CD4-positive, alpha-beta T cell treated with Interferon alpha-2 for 1 hour (primary cell): ENCODE measurements around the gene FAM78B.

ENCODE experiments used
- DNase-seq, 2 donors: peaks; one replicate each; pipeline ENCODE4 v3.0.0-alpha.2; 2020 to 2022

The FAM78B gene

DNA sequence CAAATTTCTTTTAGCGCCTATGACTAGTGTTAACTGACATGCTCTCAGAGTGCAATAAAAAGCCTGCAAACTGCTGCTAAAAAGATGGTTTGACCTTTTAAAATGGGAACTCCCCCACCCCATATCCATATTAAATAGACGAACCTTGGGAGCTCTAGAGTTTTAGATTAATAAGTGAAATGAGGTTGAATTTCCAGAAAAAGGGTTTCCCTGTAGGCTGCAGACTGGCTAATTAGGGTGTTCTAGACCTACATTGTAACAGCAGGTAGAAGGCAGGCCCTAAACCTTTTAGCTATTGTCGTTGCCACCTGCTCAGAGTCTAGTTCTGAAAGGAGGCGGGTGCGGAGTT lies 2.2 kb downstream of the FAM78B start:
- no peak for DNase-seq

DNA sequence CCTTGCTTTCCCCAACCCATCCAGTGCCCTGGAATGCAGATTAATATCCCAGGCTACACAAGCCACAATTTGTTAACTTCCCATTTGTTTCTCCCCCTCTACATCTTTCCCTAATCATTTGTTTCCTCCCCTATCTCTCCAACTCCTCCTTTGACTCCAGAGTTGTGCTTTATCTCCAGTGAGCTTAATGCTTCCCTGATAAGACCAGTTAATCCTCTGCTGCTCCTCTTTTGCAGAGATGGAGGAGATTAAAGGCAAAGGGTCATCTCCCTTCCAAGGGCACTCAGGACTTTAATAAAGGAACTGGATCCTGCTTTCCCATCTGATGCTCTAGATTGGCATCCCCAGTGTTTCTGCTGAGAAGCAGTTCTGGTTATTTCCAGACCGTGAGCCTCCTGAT lies 7.1 kb downstream of the FAM78B start:
- DNase-seq = no peak

DNA sequence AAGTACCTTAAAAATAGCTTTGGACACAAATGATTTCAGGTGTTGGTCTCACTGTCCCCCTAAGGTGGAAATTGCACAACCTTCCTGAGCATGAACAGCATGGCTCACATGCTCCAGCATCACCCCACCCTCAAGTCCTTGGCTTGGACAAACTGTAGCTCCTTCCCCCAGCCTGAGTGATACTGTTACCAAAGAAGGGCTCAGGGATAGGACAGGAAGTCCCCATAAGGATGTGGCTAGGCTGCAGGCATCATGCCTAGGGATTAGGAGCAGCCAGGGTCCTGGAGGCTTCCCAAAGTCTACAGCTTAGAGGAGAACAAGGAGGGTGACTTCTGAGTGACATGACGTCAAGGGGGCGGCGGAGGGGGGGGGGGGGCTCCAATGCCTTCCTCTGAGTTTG lies 10.1 kb downstream of the FAM78B start:
- no peak for DNase-seq

DNA sequence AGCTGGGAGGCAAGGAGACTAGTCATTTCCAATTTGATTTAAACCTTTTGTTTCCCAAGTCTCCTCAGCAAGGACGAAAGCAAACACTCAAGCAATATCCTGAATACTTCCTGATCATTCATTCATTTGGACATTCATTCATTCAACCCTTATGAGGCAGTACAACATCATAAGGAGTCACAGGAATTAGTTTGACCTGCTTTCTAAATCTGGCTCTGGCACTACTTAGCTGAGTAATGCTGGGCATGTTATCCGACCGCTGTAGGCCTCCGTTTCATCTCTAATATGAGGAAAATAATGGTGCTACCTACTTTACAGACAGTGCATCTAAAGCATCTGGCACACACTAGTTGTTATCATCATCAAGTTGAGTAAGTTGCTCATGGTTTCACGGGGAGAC lies 11.7 kb downstream of the FAM78B start:
- DNase-seq = no peak

DNA sequence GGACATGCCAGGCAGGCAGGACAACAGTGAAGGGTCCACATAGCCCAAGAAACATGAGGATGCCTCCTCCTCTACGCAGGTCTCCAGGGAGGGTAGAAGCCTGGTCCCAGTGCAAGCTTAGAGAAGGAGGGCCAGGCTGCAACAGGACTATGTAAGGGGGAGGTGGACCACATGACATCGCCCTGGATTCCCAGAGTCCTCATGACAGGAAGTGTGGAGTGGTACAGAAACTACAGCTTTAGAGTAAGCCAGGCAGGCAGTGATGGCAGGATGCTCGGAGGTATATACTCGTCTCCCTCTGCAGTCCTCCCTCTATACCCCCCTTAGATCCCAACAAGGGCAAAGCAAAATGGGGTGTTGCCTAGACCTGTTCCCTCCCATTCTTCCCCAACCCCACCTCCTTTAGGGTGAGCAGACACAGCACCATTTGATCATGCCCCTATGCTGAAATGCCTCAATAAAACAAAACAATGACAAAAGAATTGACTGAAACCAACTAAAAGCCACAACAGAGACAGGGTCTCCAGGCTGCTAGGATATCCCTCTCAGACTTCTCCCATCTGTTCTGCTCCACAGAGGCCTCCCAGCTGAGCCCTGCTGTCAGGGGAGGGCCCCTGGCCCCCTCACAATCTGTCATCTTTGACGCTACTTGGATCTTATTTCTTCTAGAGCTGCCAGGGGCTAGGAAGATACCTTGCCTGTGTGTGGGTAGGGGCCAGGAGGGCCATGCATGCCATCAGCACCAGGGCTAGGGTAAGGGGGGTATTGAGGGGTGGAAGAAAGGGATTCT lies 13.1 kb downstream of the FAM78B start:
- DNase-seq = no peak

DNA sequence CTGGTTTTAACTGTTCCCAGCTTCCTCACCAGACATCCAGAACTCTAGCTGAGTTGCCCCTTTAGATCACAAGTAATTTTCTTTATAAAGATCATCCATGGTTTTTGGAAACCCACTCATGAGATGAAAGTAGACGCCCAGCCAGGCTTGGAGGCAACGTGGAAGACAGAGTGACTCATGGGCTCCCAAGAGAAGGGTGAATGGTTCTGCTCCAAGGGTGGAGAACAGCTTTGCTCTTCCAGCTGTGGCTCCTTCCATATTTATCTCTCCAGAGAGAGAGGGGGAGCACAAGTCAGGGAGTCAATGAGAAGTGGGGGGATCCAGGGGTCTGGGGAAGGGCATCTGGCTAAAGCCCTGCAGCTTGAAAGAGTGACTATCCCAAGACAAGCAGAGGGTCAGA lies 13.8 kb downstream of the FAM78B start:
- no peak for DNase-seq

DNA sequence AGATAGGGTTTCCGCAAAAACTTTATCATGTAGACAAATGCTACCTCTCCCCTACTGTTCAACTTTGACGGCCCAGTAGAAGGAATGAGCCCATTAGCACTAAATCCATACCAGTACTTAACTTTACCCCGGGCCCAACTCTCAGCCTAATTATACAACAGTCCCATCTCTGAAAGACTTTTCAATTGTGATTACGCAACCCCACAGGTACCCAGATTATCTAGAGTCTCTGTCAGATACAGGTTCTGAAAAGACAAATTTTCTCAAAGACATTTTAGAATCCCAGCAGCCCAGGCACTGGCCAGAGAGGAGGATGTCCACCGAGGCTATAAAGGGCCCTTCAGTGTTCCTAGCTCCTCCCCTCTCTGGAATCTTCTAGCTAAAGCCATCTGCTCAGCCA lies 15.0 kb downstream of the FAM78B start:
- DNase-seq = no peak

DNA sequence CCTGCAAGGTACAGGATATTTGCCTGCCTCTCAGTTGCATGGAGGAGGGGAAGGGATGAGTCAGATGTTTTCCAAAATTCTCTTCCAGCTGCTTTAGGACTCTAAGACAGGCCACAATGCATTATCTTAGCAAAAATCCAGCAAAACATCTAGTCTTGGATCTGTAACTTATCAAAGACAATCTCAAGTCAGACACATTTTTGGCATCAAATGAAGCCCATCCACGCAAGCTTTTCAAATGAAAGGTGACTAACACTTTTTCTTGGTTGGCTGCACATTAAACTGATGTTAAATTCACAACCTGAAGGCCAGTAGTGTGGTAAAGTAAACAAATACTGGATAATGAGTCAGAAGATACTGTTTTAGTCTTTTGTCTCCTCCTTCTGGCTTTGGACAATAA lies 21.3 kb downstream of the FAM78B start:
- no peak for DNase-seq

DNA sequence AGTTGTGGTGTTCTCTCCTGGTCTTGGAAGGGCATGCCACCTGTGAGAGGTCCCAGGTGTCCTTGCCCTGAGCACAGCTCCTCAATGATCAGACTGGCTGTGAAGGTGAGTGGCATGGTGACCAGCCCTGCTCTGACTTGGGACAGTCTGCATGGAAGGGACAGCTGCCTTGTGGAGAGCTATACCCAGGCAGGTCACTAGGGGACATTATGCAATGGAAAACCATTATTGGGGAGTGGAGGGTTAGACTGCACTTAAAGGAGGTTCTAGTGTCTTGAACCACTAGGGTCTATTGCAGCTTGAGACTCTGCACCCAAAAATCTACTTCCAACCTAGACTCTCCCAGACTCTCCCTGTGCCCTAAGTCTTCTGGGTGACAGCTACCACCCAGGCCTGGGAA lies 24.8 kb downstream of the FAM78B start:
- no peak for DNase-seq

DNA sequence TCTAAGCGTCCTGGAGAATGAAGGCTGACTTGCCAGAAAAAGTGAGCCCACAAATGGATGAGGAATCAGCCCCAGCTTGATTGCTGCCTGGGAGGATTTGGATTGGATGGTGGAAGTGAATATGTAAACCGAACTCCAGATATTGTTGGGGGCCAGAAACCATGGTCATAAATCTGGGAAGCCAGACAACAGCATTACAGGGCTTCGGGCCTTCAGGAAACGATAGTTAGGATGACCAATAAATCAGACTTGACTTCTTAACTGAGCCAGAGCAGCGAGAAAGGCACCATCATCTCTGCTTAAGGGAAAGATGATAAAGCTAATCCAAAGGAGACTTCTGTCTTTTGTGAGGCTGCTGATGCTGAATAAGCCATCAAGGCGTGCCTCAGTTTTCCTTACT lies 26.6 kb downstream of the FAM78B start:
- no peak for DNase-seq

DNA sequence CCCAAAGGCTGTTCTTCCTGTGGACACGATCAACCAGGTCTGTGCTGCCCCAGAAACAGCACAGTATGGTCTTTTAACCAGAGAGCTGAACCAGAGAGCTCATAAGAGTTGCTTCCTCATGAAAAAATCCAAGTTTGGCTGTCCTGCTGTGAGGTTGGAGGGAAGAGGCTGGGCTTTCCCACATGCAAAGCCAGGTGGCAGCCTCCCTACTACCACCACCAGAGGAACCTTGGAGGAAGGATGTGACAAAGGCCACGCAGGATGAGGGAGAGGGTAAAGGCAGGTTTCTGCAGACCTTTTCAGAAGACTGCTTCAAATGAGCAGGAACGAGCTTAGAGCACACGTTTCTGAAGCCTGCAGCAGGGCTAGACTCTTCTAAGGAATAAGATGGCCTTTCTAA lies 27.1 kb downstream of the FAM78B start:
- DNase-seq = no peak

DNA sequence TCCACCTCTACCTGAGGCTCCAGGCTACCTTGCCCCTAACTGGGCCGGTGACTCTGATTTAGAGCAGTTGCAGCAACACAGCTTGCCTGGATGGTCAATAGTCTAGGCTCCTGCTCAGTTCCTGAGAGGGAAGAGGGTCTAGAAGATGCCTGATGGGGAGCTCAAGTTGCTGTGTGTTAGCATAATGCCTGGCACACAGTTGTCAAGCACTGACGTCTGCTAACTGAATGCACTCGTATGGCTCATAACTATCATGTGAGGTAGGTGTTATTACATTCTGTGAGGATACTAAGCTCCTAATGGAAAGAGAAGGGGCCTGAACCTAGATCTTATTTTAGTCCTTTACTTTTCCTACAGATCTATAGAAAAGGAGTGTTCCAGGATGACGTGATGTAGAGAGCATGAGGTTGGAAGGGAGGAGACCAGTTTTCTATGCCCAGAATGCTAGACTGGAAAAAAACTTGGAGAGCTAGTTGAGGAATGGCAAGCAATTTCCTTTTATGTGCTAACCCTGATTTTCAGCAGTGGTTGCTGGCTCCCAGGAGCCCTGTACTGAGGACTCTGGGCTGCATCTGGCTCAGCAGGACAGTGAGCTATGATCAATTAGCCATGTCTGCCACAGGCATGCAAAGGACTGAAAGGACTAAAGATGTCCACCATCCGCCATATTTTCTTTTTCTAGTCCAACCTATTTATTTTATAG lies 30.0 kb downstream of the FAM78B start:
- DNase-seq = no peak

DNA sequence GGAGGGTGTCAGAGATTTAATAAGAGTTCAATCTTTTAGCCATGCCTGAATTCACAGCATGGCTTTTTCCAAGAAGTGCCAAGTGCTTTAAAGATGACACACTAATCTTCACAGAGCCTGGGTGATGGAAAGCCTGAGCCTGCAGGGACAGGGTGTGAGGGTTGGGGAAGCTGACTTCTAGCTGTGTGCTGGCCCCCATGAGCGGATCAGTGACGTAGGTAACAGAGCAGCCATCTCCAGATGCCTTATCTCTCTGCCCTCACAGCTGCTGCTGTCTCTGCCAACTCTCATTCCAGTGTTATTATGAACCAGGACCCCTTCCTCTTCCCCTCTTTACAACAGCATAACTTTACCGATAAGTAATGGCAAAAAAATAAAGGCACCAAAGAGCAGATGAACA lies 30.6 kb downstream of the FAM78B start:
- no peak for DNase-seq

DNA sequence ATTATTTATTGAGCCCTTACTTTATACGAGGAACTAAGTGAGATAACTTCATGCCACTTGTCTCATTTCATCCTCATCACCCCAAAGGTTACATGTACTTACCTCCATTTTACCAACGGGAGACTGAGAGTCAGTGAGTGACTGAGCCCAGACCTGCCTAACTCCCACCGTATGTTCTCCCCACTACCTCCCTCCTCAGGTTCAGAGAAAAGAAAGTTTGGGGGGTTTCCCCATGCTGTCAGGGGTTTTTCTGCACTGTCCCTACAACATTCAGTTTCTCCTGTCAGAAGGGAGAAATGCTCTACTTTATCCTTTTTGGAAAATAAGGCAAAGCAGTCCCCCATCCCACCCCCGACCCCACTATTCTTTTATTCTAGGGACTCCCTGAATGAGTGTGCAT lies 32.9 kb downstream of the FAM78B start:
- no peak for DNase-seq

DNA sequence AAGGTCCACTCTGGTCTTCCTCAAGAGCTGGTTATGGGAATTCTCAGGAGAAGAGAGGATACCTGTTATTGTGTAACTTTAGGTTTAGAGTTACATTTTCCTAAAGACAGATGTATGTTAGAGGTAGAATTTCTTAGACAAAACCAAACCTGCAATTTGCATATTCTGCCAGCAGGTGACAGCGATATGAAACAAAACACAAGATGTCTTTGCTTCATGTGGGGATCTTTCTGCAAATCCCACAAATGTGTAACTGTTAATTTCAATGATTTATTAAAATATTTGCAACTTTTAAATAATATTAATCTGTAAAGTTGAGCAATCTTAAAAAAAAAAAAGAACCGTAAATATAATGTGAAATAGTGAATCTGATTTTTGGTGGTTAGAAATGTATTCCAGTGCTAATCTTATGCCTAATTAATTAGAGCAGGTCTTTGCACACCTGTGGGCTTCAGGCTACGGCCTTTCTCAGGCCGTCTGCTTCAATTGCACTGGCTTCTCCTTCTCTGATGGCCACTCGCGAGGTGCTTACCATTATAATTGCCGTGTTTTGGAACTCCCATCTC lies 33.4 kb downstream of the FAM78B start:
- DNase-seq = no peak

DNA sequence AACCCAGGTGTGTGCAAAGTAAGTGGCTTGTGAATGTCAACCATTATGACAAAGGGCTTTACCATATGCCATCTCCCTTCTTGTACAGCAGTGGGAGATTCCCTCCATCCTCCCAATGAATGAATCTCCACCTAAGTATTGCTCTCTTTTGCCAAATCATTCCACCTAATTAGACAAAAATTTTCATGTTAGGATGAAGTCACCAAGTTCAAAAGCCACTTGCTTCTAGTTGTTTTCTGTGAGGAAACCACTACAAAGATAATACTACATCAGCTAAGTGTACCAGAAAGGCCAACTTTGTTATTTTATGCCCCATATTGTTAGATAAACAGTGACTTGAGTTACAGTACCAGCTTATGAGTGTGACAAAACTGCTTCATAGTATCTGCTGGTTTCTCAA lies 34.3 kb downstream of the FAM78B start:
- DNase-seq = no peak

DNA sequence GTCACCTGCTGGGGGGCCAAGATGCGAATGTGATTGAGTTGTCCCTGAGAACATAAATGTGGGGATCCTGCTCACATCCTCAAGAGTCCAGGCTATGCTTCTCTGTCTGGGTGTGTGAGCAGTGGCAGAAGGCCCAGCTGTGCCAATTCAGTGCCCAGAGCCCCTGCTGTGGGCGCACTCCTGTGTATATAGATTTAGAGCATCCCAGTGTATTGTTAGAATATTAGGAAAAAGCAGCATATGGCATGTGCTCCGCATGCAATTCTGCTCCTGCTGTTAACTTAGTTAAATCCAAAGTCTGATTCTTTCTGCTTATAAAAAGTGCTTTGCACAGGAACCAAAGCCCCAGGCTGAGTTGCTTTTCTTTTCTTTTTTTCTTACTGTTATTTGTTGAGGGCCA lies 37.8 kb downstream of the FAM78B start:
- DNase-seq = no peak

DNA sequence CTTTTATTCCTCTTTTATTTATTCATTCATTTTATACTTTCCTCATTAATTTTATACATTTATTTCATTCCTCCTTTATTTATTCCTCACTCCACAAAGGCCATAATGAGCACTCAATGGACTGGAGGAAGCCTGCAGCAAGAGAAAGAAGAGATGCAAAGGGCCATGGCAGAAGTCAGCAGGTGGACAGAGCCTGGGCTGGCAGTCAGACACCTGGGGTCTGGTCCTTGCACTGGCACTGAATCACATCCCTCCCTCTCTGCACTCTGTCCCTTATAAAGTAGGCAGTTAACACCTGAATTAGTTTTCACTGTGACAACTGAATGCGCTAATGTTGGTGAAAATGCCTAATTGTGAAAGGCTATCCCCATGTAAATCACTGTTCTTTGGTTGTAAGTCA lies 38.6 kb downstream of the FAM78B start:
- no peak for DNase-seq

DNA sequence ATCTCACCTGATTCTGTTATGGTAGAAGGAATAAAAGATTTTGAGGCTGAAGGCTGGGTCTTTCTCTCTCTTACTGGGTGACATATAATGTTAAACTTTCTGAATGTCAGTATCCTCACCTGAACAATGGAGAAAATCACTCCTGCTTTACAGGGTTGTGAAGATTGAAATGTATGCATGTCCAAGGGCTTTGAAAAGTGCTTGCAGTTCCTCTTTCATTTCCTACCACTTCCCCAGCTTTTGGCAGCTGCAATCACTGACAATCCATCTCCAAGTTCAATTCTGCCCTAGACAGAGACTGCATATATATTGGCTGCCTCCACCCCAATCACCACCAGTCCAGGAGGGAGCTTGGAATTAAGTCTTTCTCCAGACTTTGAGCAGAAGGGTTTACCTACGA lies 39.8 kb downstream of the FAM78B start:
- DNase-seq = no peak

DNA sequence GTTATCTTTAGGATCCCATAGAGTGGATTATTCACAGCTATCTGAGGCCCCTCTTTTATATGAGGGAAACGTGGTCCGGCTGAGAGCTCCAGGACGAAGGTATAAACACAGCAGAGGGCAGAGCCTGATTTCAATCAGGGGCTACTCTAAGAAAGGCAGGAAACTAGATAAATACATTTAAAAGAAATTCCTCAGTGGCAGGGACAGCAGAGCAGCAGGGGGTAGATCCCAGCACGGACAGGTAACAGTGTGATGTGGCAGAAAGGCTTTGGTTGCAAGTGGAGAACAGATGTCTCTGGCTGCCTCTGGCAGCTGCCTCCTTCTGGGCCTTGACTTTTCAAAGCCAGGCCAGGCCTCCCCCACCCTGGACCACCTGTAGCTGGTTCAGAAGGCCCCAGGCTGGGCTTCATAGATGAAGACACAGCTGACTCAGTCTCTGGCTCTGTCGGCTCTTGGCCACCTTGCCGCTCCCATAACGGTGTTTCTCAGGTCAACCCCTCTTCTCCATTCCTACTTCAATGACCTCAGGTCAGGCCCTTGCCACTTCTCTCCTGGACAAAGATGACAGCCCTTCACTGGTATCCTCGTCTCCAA lies 43.8 kb downstream of the FAM78B start:
- no peak for DNase-seq

DNA sequence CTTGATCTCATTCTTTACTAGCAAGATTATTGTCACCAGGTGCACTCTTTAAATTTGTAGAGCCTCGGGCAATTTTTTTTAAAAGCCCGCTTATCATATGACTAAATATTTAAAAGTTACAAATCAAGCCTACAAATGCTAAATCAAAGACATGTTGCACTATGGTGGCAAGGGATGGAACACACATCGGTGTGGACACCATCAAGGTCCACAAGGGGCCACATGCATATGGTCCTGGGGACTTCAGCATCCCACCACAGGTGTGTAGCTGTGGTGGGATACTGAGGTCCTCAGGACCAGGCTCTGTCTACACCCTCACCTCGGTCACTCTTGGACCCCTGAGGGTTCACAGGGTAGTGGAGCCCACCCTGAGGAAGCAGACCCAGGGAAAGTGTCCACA lies 45.8 kb downstream of the FAM78B start:
- no peak for DNase-seq

DNA sequence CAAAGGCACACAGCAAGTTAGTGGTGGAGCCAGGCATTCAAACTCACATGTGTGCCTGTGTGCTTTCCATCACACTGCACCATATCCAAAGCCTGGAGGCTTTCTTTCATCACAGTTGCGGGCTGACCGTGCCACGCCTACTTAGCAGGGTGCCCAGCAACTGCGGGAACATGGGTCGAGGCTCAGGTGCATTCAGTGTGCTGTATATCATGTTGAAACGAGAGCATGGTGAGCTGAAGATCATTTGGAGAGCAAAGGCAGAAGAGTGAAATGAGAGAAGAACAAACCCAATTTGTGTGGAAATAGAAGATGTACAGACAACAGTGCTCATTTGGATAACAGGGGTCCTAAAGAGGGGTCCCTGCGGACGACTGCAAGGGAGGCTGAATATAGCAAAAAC lies 46.5 kb downstream of the FAM78B start:
- DNase-seq = no peak

DNA sequence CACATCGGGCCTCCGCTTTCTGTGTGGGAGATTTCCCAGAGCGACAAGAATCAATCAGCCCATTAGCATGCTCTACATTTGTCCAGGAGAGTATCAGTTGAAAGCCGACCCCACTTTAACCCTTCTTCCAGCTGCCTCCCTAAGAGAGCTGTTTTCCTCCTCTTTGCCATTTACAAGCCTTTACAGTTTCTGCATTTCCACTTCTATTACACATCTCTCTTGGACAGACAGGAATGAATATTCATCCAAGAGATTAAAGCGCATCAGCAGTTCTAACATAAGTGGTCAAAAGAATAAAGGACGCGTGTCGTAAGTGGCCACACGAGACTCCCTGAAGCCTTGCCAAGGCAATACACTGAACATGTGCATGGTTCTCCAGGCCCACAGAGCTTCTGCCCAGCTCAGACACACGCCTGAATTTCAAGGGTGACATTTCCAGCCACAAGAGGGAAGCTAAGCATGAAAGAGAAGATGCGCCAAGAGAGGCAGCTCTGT lies 47.3 kb downstream of the FAM78B start:
- no peak for DNase-seq

DNA sequence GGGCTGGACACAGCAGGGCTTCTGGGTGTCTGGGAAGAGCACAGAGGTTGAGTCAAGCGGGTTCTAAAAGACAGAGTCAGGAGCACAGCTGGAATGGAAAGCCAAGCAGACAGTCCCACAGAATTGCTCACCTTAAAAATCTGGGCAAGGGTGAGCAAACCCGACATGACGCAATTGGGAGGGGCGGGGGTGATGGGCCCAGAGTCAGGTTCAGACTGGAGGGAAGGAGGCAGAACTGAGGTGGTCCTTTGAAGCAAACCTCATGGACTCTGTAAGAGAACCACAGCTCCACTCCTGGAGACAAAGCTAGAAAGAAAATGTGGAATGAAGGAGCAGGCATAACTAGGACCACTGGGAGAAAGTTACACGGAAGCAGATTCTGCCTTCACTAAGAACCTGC lies 49.0 kb downstream of the FAM78B start:
- DNase-seq = no peak
